ENCODE results near the gene DHX36. TPM values are rescaled to one million over a fixed set of nuclear protein-coding genes. Genes with fewer than 3 reads are reported as not detected.

DHX36 gene
- total and polyA plus RNA-seq, 2 experiments from 2014 or later: 24.8 to 38.2 TPM

- no peaks in the 10 kb centered on the region for H3K9me3 ChIP-seq (ENCODE audit: low read depth)
- H3K27ac ChIP-seq: no peak overlapping the region
- no peak overlapping the region for H3K4me3 ChIP-seq
- H3K36me3 ChIP-seq: no peaks in the 10 kb centered on the region
- peak; percentile 12 to 18 for DNase-seq (ENCODE audit: low read depth in 1 of 2, low spot score in 1 of 2)
- TF ChIP-seq CTCF (IDR thresholded peaks at IDR 0.05; ENCODE audit: low read depth, low read length): no peak
- H3K4me1 ChIP-seq (ENCODE audit: low read depth): no peaks in the 10 kb centered on the region
- H3K27me3 ChIP-seq: peaks cover 20% of the 10 kb centered on the region
Observed at GRCh38 chr3:154228561-154229216, 95.6 kb downstream of the DHX36 start.

GRCh38 chr3:154227531-154227930, 96.8 kb downstream of the DHX36 start:
- Histone ChIP-seq H3K4me1 (ENCODE audit: low read depth) (no peaks in the 10 kb centered on the region), H3K27ac (no peak overlapping the region), H3K9me3 (ENCODE audit: low read depth) (no peaks in the 10 kb centered on the region), H3K27me3 (peaks cover 20% of the 10 kb centered on the region), H3K36me3 (no peaks in the 10 kb centered on the region), H3K4me3 (no peak overlapping the region)
- DNase-seq (ENCODE audit: low read depth in 1 of 2, low spot score in 1 of 2): no peak
- no peak for TF ChIP-seq CTCF (IDR thresholded peaks at IDR 0.05; ENCODE audit: low read depth, low read length)

GRCh38 chr3:154225536-154225935, 98.8 kb downstream of the DHX36 start:
- H3K27ac ChIP-seq: no peak overlapping the region
- no peak for DNase-seq (ENCODE audit: low read depth in 1 of 2, low spot score in 1 of 2)
- TF ChIP-seq CTCF (IDR thresholded peaks at IDR 0.05; ENCODE audit: low read depth, low read length): no peak

GRCh38 chr3:154224866-154225265, 99.4 kb downstream of the DHX36 start:
- H3K27me3 ChIP-seq: peaks cover 9% of the 10 kb centered on the region
- H3K9me3 ChIP-seq (ENCODE audit: low read depth): no peaks in the 10 kb centered on the region
- H3K36me3 ChIP-seq: no peaks in the 10 kb centered on the region
- DNase-seq (ENCODE audit: low read depth in 1 of 2, low spot score in 1 of 2): no peak
- no peak overlapping the region for H3K27ac ChIP-seq
- no peak overlapping the region for H3K4me3 ChIP-seq
- no peaks in the 10 kb centered on the region for H3K4me1 ChIP-seq (ENCODE audit: low read depth)
- TF ChIP-seq CTCF (IDR thresholded peaks at IDR 0.05; ENCODE audit: low read depth, low read length): no peak

More at GRCh38 chr3:154225536-154225935, 98.8 kb downstream of the DHX36 start:
- H3K9me3 ChIP-seq (ENCODE audit: low read depth): no peaks in the 10 kb centered on the region
- no peak overlapping the region for H3K4me3 ChIP-seq
- no peaks in the 10 kb centered on the region for H3K36me3 ChIP-seq
- no peaks in the 10 kb centered on the region for H3K4me1 ChIP-seq (ENCODE audit: low read depth)
- H3K27me3 ChIP-seq: peaks cover 14% of the 10 kb centered on the region

GRCh38 chr3:154224366-154224765, 99.9 kb downstream of the DHX36 start:
- H3K9me3 ChIP-seq (ENCODE audit: low read depth): no peaks in the 10 kb centered on the region
- no peaks in the 10 kb centered on the region for H3K4me1 ChIP-seq (ENCODE audit: low read depth)
- H3K27ac ChIP-seq: no peak overlapping the region
- TF ChIP-seq CTCF (IDR thresholded peaks at IDR 0.05; ENCODE audit: low read depth, low read length): no peak
- peaks cover 4% of the 10 kb centered on the region for H3K27me3 ChIP-seq
- H3K36me3 ChIP-seq: no peaks in the 10 kb centered on the region
- H3K4me3 ChIP-seq: no peak overlapping the region
- no peak for DNase-seq (ENCODE audit: low read depth in 1 of 2, low spot score in 1 of 2)

All from cardiac muscle cell (in vitro differentiated cells and primary cell).